A549 (cell line): ENCODE measurements around the gene ADAMTS15. TPM values are rescaled to one million over a fixed set of nuclear protein-coding genes. Genes with fewer than 3 reads are reported as not detected.

ENCODE experiments used
- BHLHE40 ChIP-seq: IDR thresholded peaks from 2 replicates; pipeline ENCODE4 v1.6.1; 2012; ENCODE audit warnings: low read depth, low read length, inconsistent platforms
- ESRRA ChIP-seq: fragments of 150-350 bp; IDR thresholded peaks from 2 replicates; pipeline ENCODE4 v1.6.1; 2014; ENCODE audit warnings: mild to moderate bottlenecking, low read length, borderline replicate concordance
- RFX5 ChIP-seq: fragments of 450-650 bp; IDR thresholded peaks from 2 replicates; pipeline ENCODE4 v1.7.1; 2014; ENCODE audit warnings: antibody characterized with exemption, mild to moderate bottlenecking, moderate library complexity
- ZC3H11A ChIP-seq: fragments of 450-650 bp; IDR thresholded peaks from 2 replicates; pipeline ENCODE4 v1.6.1; 2014; ENCODE audit warnings: antibody characterized with exemption, mild to moderate bottlenecking
- ZNF302 ChIP-seq: fragments of 250-450 bp; sonication (Bioruptor Pico); IDR thresholded peaks from 2 replicates; pipeline ENCODE4 v1.9.0; 2021; ENCODE audit warnings: inconsistent platforms, mild to moderate bottlenecking, moderate library complexity
- polyA plus RNA-seq, 4 experiments: library from polyadenylated mRNA; depleted of rRNA in 3 of 4; stranded (reverse); fragments of >200 nt; fragmentation: RNase III in 1 of 4; extraction: RNeasy Plus Mini Kit Qiagen cat#74134 plus additional on column Dnase treatment in 1 of 4; gene quantifications; 2 replicates in 3 of 4; 3 replicates in 1 of 4; pipeline ENCODE4 v1.2.3, GENCODE V29; 2011 to 2017

The ADAMTS15 gene
- polyA plus RNA-seq, 2 of the 4 experiments (the other 2 are of a cell fraction): 2.2 to 4.0 TPM

GRCh38 chr11:130525307-130525706 lies 76.9 kb downstream of the ADAMTS15 start (continued):
- TF ChIP-seq ESRRA (no peak), ZC3H11A (no peak), BHLHE40 (no peak), ZNF302 (no peak), RFX5 (no peak)
- TF ChIP-seq, all 56 proteins: peak for 0

Other genes with a start within 250 kb of the ADAMTS15 start
- gene ZBTB44, start 133.7 kb upstream of the ADAMTS15 start, polyA plus RNA-seq (2011; rRNA removed): 16.1 and 21.0 TPM in 2 replicates
- gene ZBTB44, start 133.7 kb upstream of the ADAMTS15 start, polyA plus RNA-seq (2017; fragmentation: RNase III; extraction: RNeasy Plus Mini Kit Qiagen cat#74134 plus additional on column Dnase treatment): 6.7 to 8.3 TPM (median 8.0 TPM) in 3 replicates
- 0.15 and 0.17 TPM in 2 replicates for gene ADAMTS8, start 20.0 kb upstream of the ADAMTS15 start, polyA plus RNA-seq (2011; rRNA removed)
- 0.26 to 0.34 TPM (median 0.33 TPM) in 3 replicates for gene ADAMTS8, start 20.0 kb upstream of the ADAMTS15 start, polyA plus RNA-seq (2017; fragmentation: RNase III; extraction: RNeasy Plus Mini Kit Qiagen cat#74134 plus additional on column Dnase treatment)